ENCODE data around the gene EEF1AKMT3.
A peak's percentile ranks its signal among the peaks of the same experiment; 100 is the strongest.
"Not testable (repeated sequence)": the region's sequence is repeated elsewhere in the genome, so short reads cannot be mapped to it uniquely, and the experiment has no call there.

The EEF1AKMT3 gene

DNA sequence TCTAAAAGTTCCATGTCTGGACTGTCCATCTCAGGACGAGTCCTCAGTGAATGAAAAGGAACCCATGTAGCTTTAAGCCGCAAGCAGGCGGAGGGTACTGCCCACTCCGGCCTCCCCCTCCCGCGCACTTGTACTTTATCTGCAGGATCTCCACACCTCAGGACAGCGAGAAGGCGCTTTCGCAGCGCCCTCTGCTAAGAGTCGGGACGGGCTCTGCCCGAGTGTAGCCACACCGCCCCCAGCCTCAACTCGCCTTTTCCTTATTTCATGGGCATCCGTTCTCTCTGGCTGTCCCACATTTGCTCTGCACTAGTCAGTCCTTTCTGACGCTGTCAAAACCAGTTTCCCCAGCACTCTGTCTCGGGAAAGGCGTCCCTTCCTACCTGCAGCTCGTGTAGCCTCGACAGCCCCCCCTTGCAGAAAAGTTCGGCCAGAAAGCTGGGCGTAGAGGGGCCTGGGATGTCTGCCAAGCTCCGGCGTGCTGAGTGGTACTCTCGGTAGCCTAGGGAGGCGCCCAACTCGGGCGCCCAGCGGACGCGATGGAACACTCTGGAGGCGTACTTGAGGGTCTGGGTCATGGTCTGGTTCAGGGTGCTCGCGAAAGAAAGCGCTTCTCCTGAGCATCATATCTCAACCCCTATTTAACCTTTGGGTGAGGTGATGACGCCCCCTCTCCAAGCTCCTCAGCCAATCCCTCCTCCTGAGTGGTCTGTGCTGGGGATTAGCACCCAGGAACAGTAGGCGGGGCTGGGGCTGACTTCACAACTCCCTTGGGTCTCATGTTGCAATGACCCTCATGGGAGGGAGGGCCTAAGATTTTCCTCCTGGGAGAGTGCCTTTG, 5.7 kb upstream of the EEF1AKMT3 start, which contains the start of gene CYP27B1:
TSS of gene CYP27B1 (minus strand) at position 615 of the 841 bp plus-strand sequence. CDS start at position 578, 37 bp downstream.
- DNase-seq: peak; percentile 55

DNA sequence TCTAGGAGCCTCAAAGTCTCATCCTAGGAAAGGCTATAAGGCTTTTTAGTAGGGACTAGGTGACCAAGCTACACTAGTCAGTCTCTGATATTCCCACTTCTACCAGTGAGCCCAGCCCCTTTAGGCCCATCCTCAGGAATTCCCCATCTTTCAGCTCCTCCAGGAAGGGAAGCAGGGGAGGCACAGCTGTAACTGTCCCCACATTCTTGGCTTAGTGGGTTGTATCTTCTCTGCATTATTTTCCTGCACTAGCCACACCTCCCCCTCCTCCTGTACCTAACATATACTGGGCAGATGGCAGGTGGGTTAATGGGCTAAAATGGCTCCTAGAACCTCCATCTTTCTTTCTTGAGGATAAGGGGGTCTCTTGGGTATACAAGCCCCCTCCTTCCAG, 5.1 kb upstream of the EEF1AKMT3 start:
- no peak for DNase-seq

DNA sequence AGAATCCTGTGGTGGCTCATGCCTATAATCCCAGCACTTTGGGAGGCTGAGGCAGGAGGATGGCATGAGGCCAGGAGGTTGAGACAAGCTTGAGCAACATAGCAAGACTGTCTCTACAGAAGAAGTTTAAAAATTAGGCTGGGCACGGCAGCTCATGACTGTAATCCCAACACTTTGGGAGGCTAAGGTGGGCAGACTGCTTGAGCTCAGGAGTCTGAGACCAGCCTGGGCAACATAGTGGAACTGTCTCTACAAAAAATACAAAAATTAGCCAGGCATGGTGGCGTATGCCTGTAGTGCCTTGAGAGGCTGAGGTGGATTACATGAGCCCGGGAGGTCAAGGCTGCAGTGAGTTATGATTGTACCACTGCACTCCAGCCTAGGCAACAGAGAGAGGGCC, 4.5 kb upstream of the EEF1AKMT3 start:
- DNase-seq: no peak

DNA sequence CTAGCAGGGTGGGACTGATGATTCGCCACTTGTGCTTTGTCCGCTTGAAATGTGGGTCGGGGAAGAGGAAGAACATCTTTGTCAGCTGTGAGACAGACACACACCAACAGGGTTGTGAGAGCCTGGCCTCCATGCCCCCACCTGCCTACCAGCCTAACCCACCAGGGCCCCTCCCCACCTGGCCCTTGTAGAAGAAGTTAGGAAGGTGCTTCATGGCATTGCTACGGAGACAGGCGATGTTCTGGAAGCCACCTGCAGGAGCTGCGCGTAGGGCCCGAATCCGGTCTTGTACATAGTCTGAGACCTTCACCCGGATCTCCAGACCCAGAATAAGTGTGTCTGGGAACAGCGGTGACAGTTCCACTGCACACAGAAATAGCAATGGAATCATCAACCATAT, 2.8 kb upstream of the EEF1AKMT3 start:
- no peak for DNase-seq

DNA sequence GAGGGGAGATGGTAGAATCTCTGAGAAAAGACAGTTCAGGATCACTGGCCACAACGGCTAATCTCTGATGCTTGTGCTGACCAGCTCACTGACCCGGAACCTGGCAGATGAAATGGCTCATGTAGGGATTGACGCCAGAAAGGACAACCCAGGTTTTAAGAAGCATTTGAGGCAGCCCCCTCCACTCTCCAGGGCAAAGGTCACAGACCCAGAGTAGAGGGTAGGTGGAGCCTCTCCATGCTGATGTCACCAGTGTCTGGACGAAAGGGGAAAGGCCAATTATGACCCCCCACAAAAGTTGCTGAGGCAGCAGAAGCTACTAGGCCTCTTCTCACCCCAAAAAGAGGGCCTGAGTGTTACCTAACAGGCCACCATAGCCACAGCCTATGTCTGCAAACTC, 1.7 kb upstream of the EEF1AKMT3 start:
- DNase-seq: no peak

DNA sequence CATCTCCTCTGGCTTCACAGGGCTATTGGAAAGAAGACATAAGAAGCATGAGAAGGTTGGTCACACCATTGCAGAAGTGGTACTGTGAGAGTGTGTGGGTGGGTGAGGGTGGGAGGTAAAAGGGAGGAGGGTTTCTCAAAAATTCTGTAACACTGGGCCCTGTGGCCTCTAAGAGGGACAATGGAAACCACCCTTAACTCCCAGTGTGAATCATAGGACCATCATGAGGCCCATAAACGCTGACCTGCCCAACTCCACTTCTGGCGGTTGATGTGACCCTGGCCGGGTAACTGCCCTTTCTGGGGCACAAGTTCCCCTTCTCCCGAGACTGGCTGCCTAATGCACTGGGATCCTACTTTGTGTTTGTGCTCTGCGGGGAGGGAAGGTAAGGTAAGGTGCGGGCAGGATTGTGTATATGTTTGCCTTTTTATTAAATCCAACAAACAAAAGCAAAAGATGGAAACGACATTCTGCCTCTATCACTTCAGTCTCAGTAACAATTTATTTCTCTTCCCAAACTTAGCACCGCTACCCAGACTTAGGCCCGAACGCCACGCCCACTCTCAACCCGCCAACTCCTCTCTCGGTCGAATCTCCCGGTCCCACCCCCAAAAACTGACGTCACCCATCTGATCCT, 1.1 kb upstream of the EEF1AKMT3 start:
- peak; percentile 97 for DNase-seq

DNA sequence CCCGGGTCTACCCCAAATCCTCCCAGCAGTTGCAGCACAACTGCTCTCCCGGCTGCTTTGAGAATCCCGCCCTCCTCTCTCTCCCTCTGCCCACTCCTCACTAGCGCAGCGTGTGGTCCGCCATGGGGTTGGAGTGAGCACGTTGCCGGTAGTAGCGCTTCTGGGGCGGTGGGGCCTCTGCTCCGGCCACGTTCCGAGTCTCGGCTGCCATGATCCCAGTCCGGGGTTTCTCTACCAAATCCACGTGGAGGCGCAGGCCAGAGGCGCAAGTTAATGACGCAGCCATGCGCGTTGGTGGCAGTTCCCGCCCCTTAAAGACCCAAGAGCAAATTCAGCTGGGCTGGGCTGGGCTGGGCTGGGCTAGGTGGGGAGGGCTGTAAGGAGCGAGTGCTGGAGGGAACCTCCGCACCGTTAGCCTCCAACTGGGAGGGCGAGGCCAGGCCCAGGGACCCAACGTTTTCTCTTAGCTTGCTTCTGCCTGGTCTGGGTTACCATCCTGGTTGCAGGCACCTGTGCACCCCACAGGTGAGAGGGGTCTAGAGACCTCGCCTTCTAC, 463 bp upstream of the EEF1AKMT3 start, which contains the start of gene METTL1:
TSS of gene METTL1 (minus strand) at position 233 of the 556 bp plus-strand sequence. CDS start at position 211, 22 bp downstream.
- DNase-seq: peak; percentile 99

DNA sequence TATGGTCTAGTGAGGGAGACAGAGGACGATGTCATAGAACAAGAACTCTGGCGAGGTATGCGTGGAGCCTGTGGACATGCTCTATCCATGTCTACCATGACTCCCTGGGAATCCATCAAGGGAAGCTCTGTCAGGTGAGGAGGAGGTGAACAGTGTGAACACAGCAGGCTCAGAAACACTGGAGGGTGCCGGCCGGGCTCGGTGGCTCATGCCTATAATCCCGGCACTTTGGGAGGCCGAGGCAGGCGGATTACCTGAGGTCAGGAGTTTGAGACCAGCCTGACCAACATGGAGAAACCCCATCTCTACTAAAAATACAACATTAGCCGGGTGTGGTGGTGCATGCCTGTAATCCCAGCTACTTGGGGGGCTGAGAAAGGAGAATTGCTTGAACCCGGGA, 2.2 kb downstream of the EEF1AKMT3 start:
- DNase-seq: not testable (repeated sequence)

DNA sequence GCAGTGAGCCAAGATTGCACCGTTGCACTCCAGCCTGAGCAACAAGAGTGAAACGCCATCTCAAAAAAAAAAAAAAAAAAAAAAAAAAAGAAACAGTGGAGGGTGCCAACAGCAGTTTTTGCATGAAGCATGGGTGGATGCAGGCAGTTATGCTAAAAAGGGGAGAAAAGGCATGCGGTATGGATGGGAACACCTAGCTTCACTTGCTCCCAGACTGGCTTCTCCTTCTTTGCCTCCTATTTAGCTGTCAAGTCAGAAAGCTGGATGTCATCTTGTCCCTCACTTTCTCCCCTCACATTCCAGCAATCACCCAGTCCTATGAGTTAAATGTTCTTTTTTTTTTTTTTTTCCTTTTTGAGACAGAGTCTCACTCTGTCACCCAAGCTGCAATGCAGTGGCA, 2.6 kb downstream of the EEF1AKMT3 start:
- no peak for DNase-seq

DNA sequence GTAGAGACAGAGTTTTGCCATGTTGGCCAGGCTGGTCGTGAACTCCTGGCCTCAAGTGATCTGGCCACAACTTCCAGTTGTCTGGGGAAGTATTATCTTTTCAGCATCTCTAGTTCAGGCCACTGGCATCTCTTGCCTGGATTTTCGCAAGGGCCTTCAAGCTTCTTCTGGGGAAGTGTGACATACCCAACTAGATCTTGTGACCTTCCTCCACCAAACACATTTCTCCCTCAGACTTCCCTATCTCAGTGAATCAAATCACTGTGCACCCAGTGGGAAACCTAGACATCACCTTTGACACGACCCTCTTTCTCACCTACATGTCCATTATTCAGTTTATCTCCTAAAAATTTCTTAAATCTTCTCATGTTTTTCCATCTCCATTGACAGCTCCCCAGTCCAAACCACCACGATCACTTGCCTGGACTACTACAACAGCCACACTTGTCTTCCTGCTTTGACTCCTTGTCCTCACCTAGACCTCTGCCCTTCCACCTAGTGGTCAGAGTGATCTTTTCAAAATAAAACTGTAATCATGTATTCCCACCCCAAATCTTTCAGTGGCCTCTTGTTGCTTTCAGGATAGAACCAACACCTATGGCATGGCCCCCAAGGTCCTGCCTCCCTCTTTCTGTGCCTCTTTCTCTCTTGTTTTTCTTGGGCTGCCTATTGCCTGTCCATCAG, 3.3 kb downstream of the EEF1AKMT3 start:
- DNase-seq: peak; percentile 58

DNA sequence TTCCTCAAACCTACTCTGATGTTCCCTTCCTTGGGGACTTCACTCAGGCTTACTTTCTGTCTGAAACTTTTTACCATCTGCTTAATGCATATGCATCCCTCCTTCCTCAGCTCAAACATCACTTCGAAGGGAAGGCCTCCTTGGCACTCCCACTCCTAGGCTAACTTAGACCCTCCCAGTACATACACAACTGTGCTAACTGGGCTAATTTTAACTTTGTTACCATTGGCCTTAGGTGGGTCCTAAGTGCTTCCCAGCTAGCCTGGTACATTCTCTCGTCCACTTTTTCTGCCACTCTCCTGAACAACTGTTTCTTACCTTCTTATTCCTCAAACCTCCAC, 3.8 kb downstream of the EEF1AKMT3 start:
- DNase-seq: no peak

DNA sequence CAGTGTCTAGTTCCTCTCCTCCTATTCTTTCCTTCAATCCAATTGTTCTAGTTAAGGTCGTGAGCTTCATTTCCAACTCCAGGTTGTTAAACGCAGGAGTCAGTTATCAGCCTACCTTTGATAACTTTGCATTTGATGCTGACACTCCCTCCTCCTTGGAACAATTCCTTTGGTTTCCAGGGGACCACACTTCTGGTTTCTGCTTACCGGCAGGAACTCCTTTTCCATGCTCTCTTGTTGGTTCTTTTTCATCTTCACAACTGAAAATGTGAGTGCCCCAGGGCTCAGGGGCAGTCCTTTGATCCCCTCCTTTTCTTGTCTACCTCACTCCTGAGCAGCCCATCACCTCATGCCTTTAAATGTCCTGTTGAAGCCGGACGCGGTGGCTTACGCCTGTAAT, 5.0 kb downstream of the EEF1AKMT3 start:
- DNase-seq: no peak

DNA sequence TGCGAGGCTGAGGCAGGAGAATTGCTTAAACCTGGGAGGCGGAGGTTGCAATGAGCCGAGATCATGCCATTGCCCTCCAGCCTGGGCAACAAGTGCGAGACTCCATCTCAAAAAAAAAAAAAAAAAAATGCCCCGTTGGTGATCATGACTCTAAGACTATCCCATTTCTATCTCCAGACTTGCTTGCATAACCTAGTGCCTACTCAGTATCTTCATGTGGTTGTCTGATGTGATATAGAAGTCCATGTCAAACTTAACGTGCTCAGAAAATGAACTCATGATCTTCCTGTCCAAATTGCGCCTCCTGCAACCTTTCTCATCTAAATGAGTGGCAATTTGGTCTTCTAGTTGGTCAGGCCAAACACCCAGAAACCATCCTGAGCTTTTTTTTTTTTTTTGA, 5.5 kb downstream of the EEF1AKMT3 start:
- DNase-seq: no peak

DNA sequence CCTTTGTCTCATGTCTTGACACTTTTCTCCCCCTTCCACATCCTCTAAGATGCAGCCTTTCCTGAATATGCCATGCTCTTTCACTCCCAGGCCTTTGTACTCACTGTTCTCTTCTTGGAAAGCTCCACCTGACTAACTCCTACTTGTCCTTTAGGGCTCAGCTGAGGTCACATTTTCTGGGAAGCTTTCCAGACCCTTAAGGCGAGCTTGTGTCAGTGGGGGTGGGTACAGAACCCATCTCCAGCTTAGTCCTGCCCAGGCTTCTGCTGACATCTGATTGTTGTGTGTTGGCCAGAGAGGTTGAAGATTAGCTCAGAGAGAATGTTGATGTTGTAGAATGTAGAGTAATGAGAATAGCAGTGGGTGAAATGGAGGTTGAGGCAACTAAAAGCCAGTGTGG, 7.3 kb downstream of the EEF1AKMT3 start:
- no peak for DNase-seq

DNA sequence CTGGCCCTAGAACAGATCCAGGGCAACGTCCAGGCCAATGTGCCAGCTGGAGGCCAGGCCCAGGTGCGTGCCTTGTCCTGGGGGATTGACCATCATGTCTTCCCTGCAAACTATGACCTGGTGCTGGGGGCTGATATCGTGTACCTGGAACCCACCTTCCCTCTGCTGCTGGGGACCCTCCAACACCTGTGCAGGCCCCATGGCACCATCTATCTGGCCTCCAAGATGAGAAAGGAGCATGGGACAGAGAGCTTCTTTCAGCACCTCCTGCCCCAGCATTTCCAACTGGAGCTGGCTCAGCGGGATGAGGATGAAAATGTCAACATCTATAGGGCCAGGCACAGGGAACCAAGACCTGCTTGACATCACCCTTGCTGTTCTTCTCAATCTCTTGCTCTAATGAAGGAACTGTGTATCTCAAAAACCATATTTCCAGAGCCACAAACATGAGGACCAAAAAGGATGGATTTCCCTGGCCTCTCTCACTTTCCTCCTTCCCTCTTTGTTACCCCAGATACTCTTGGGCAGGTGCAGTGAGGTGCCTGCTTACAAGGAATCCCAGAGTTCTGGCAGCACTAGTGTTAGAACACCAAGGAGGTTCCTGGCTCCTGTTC, 8.0 kb downstream of the EEF1AKMT3 start:
- no peak for DNase-seq

DNA sequence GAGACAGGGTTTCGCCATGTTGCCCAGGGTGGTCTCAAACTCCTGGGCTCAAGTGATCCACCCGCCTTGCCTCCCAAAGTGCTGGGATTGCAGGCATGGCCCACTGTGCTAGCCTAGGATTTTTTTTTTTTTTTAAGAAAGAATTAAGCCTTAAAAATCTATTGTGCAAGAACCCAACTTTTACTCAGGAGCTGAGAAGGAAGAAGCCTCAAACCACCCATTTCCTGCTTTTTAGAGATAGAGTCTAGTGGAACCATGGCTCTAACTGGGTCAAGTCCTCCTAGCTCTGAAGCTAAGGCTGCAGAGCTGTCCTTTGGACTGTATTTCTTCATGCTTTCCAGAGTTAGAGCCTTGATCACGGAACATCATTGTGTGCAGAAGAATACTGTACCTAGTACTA, 8.8 kb downstream of the EEF1AKMT3 start:
- DNase-seq: peak; percentile 48

DNA sequence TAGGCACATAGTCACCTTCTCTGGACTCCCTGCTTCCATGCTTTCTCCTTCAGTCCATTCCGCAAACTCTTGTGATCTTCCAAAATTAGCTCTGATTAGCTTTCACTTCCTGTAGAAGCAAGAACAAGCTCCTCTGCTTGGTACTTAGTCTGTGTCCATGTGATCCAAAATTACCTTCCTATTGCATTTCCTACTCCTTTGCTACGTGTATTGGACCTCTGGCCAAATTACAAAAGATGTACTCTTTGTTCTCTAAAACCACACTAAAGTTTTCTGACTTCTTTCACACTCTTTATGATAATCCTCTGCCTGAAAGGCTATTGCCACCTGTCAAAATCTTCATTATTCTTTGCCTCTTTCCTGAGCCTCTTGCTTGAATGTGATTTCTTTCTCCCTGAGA, 9.4 kb downstream of the EEF1AKMT3 start:
- DNase-seq: no peak

DNA sequence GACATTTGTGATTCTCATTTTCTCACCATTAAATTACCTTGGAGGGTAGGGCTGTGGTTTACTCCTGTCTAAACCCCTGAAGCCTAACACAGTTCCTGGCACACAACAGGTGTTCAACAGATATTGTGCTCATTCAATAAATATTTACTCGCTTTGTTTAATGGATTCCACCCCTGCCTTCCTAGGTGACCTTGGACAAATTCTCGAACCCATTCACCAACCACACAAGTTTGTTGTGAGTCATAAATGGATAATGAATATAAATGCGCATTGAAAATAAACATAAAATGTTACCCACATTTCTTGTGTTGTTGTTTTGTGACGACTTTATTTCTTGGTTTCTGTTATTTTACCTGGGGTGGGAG, 9.8 kb downstream of the EEF1AKMT3 start:
- DNase-seq: no peak

DNA sequence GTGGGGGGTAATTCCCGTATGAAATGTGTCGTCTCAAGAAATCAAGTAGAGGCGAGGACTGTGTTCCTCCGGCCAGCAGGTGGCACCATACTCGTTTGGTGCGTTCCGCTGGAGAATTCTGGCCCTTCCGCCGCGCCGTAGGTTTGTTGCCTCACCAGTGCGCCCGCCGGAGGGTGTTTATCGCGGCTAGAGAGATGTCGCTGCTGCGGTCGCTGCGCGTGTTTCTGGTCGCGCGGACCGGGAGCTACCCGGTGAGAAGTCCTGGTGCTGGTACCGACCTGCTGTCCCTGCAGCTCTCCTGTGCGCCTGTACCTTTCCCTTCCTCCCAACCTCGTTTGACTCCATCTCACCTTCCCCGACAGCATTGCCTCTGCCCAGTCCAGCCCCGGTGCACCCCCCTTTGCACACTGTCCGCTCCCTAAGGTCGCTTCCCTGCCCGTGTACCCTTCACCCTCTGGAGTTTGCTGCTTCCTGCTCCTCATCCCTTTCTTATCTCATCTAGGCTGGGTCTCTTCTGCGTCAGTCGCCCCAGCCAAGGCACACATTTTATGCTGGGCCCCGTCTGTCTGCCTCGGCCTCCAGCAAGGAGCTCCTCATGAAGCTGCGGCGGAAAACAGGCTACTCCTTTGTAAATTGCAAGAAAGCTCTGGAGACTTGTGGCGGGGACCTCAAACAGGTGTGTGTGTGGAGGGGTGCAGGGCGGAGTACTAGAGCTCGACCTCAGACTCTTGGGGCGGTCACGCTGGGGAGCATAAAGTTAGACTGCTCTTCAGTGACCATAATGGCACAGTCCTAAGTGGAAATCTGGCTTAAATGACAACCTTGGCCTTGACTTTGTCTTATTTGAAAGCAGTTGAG, 10.4 kb downstream of the EEF1AKMT3 start, which contains the start of gene TSFM:
TSS of gene TSFM (plus strand) at position 180 of the 858 bp plus-strand sequence. CDS start at position 195, 15 bp downstream.
- peak; percentile 98 for DNase-seq

DNA sequence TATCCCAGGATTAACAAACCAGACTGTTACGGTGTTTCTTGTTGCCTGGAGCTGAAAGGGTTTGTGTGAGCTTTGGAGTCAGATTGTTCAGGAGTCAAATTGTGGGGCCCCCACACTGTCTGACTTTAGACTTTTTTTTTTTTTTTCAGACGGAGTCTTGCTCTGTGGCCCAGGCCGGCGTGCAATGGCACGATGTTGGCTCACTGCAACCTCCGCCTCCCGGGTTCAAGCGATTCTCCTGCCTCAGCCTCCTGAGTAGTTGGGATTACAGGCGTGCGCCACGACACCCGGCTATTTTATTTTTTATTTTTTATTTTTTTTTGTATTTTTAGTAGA, 11.0 kb downstream of the EEF1AKMT3 start:
- DNase-seq: no peak

DNA sequence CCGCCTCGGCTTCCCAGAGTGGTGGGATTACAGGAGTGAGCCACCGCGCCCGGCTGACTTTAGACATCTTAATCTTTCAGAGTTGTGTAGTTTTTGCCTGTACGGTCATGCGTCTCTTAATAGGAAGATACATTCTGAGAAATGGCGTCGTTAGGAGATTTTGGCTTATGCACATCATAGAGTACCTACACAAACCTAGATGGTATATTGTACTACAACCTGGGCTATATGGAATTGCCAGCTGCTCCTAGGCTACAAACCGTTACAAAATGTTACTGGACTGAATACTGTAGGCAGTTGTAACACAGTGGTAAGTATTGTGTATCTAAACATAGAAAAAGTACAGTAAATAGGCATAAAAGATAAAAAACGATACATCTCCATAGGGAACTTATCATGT, 11.4 kb downstream of the EEF1AKMT3 start:
- no peak for DNase-seq

DNA sequence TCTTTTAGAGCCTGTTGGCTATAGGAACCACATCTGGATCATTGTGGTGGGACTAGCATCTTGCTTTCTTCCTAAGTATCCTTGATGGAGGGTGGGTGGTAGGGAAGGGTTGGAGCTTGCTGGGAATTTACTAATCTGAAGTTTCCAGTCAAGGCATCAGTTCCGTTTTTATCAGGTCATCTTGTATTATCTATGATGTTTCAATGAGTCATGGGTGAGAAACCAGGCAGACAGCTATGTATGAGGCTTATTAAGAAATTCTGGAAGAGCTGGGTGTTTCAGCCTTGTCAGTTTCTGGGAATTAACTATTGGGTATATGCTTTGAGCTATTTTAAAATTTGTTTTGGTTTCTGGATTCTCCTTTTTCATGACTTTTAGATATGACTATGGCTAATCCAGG, 21.5 kb downstream of the EEF1AKMT3 start:
- no peak for DNase-seq

Data from hematopoietic multipotent progenitor cell treated with erythropoietin and hydrocortisone succinate and interleukin-3 and kit ligand, for 6 days (in vitro differentiated cells).